ENCODE measurements around the gene ZNF691. TPM values are rescaled to one million over a fixed set of nuclear protein-coding genes. Genes with fewer than 3 reads are reported as not detected.

Gene ZNF691
- total and polyA plus RNA-seq, 2 donors from 2014 or later = 11.7 to 17.3 TPM

DNA sequence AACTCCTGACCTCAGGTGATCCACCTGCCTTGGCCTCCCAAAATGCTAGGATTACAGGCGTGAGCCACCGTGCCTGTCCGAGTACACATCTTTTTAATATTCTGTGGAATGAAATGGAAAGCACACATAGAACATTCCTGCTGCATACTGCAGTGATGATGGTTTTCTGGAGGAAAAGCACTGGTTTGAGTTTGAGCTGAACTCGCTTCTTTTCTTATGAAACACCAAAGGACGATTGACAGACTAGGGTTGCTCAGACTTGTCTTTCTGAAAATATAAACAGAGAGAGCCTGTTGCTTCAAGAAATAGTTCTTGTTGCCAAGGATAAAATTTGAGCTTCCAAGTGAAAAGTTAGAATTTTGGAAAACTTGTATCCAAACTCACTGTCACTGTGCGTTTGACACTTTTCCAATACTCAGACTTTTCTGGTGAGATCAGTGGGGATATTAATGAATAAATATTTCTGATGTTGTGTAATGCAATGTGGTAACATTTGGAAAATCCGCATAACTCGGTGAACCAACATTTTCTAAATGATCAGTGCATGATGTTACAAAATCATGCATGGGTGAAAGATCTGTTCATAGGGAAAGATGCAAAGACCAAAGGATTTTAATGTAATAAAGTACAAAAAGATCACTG lies 44.5 kb upstream of the ZNF691 start:
- no peak overlapping the region for H3K4me3 ChIP-seq (ENCODE audit: low read length in 3 of 3)
- H3K4me1 ChIP-seq (ENCODE audit: control insufficient read depth in 2 of 3, insufficient read depth in 2 of 3, low read depth in 1 of 3, low read length in 3 of 3) = no peaks in the 10 kb centered on the region
- no peak overlapping the region for H3K27ac ChIP-seq (ENCODE audit: low read depth in 2 of 2, low read length in 2 of 2)
- H3K36me3 ChIP-seq (ENCODE audit: control insufficient read depth in 2 of 3, insufficient read depth in 3 of 3, low read length in 3 of 3) = peaks cover 0 to 2% (median 0%) of the 10 kb centered on the region in 3 donors
- no peaks in the 10 kb centered on the region for H3K27me3 ChIP-seq (ENCODE audit: control insufficient read depth, insufficient read depth, low read length)
- intact Hi-C loops (cut with DNase I) = no loop called here
- TF ChIP-seq, protein P1, sequence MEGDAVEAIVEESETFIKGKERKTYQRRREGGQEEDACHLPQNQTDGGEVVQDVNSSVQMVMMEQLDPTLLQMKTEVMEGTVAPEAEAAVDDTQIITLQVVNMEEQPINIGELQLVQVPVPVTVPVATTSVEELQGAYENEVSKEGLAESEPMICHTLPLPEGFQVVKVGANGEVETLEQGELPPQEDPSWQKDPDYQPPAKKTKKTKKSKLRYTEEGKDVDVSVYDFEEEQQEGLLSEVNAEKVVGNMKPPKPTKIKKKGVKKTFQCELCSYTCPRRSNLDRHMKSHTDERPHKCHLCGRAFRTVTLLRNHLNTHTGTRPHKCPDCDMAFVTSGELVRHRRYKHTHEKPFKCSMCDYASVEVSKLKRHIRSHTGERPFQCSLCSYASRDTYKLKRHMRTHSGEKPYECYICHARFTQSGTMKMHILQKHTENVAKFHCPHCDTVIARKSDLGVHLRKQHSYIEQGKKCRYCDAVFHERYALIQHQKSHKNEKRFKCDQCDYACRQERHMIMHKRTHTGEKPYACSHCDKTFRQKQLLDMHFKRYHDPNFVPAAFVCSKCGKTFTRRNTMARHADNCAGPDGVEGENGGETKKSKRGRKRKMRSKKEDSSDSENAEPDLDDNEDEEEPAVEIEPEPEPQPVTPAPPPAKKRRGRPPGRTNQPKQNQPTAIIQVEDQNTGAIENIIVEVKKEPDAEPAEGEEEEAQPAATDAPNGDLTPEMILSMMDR (IDR thresholded peaks at IDR 0.05; ENCODE audit: borderline replicate concordance, extremely low read depth, insufficient read depth) = no peak
- no peak for FAIRE-seq
- H3K9me3 ChIP-seq (ENCODE audit: control insufficient read depth in 2 of 3, insufficient read depth in 1 of 3, low read length in 3 of 3) = no peaks in the 10 kb centered on the region
- no peak overlapping the region for H3K9ac ChIP-seq (ENCODE audit: low read length in 3 of 3)
- no peak for DNase-seq

DNA sequence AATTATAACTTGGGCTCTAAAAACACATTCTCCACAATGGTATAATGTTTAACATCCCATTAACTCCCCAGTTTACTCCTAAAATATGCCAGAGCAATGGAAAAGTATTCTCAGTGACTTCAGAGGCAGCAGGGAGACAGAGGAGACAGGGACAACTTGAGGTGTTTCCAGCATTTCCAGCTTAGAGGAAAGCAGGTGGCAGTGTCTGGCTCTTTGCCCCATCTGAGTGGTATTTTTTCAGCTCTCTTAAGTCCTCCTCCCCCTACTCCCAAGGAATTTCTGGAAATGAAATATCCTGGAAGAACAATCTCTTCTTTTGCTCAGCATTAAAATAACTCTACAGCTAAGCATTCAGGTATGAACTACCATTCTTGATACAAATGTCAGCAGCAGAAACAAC lies 40.2 kb upstream of the ZNF691 start:
- no peak overlapping the region for H3K27ac ChIP-seq (ENCODE audit: low read depth in 2 of 2, low read length in 2 of 2)
- no peaks in the 10 kb centered on the region for H3K9me3 ChIP-seq (ENCODE audit: control insufficient read depth in 2 of 3, insufficient read depth in 1 of 3, low read length in 3 of 3)
- H3K36me3 ChIP-seq (ENCODE audit: control insufficient read depth in 2 of 3, insufficient read depth in 3 of 3, low read length in 3 of 3) = peaks cover 0 to 2% (median 0%) of the 10 kb centered on the region in 3 donors
- H3K4me3 ChIP-seq (ENCODE audit: low read length in 3 of 3) = no peak overlapping the region
- H3K27me3 ChIP-seq (ENCODE audit: control insufficient read depth, insufficient read depth, low read length) = no peaks in the 10 kb centered on the region
- no peaks in the 10 kb centered on the region for H3K4me1 ChIP-seq (ENCODE audit: control insufficient read depth in 2 of 3, insufficient read depth in 2 of 3, low read depth in 1 of 3, low read length in 3 of 3)
- no peak overlapping the region for H3K9ac ChIP-seq (ENCODE audit: low read length in 3 of 3)
- TF ChIP-seq, protein P1 (IDR thresholded peaks at IDR 0.05; ENCODE audit: borderline replicate concordance, extremely low read depth, insufficient read depth) = no peak
- DNase-seq (no peak), FAIRE-seq (no peak)
- intact Hi-C loops (cut with DNase I) = no loop called here

DNA sequence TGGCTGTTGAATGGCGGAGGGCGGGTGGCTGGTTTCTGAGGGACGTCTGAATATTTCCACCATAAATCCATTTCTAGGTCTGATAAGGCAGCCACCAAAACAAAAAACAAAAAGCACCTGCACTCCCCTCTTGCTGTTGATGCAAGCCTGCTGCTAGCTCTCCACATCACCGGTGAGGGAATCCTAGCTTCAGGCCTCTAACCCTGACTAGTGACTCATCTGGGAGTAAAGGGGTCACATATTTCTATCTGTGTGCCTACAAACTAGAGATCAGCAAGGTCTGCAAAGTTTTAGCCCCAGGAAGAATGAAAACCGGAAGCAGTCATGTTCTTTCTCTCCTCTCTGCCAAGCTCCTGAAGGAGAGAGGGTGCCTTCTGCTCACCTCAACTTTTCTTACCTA lies 39.8 kb upstream of the ZNF691 start:
- TF ChIP-seq, protein P1 (IDR thresholded peaks at IDR 0.05; ENCODE audit: borderline replicate concordance, extremely low read depth, insufficient read depth) = no peak
- intact Hi-C loops (cut with DNase I) = no loop called here
- Histone ChIP-seq H3K27ac (ENCODE audit: low read depth in 2 of 2, low read length in 2 of 2) (no peak overlapping the region), H3K27me3 (ENCODE audit: control insufficient read depth, insufficient read depth, low read length) (no peaks in the 10 kb centered on the region), H3K4me3 (ENCODE audit: low read length in 3 of 3) (no peak overlapping the region), H3K36me3 (ENCODE audit: control insufficient read depth in 2 of 3, insufficient read depth in 3 of 3, low read length in 3 of 3) (peaks cover 0 to 2% (median 0%) of the 10 kb centered on the region in 3 donors), H3K4me1 (ENCODE audit: control insufficient read depth in 2 of 3, insufficient read depth in 2 of 3, low read depth in 1 of 3, low read length in 3 of 3) (no peaks in the 10 kb centered on the region), H3K9ac (ENCODE audit: low read length in 3 of 3) (no peak overlapping the region), H3K9me3 (ENCODE audit: control insufficient read depth in 2 of 3, insufficient read depth in 1 of 3, low read length in 3 of 3) (no peaks in the 10 kb centered on the region)
- no peak for FAIRE-seq
- DNase-seq = no peak

Measured in kidney (tissue), 14 donors.